ENCODE data around the gene SPATA9. TPM values are rescaled to one million over a fixed set of nuclear protein-coding genes. Genes with fewer than 3 reads are reported as not detected.

SPATA9 gene
- total and polyA plus RNA-seq, 2 of the 8 experiments (the other 6 are each of a cell fraction or from before 2014, with no cell fraction given) = not detected

DNA sequence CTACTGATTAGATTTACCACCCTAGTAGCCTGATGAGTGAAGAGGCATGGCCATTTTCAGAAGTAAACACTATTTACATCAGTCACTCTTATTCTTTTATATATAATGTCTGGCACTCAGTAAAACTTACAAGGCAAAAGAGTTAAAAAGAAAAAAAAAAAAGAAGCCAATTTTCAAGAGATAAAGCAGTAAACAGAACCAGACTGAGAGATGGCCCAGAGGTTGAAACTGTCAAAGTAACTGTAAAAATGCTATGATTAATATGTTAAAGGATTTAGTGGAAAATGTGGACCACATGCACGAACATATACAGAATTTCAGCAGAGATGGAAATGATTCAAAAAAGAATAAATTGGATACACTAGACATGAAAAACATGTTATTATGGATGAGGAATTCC lies 69.3 kb downstream of the SPATA9 start:
- Histone ChIP-seq H3K18ac (ENCODE audit: extremely low read depth, low read length) (no peak overlapping the region), H2AK5ac (ENCODE audit: low read depth, low read length) (no peak overlapping the region), H3K4me3 (ENCODE audit: extremely low read depth in 1 of 4, insufficient read depth in 2 of 4, low read depth in 3 of 4, low read length in 4 of 4) (no peak overlapping the region), H3K56ac (replicated peaks; ENCODE audit: insufficient read length, low read depth, low read length) (no peak overlapping the region), H3K4ac (replicated peaks; ENCODE audit: insufficient read length, low read depth, low read length) (no peak overlapping the region), H2BK12ac (ENCODE audit: low read depth, low read length) (no peak overlapping the region), H4K20me1 (replicated peaks in 1 of 2; ENCODE audit: control insufficient read depth in 1 of 2, insufficient read depth in 2 of 2, low read length in 2 of 2) (no peaks in the 10 kb centered on the region), H3K27ac (ENCODE audit: low read depth, low read length) (no peak overlapping the region), H2BK20ac (ENCODE audit: low read length) (no peak overlapping the region), H2BK5ac (ENCODE audit: low read depth, low read length) (no peak overlapping the region), H3K23ac (ENCODE audit: insufficient read length) (no peak overlapping the region), H3K4me2 (ENCODE audit: insufficient read depth in 1 of 2, low read depth in 2 of 2, low read length in 2 of 2) (no peak overlapping the region), H3K79me1 (ENCODE audit: low read depth, low read length) (no peaks in the 10 kb centered on the region), H2BK120ac (replicated peaks; ENCODE audit: low read depth, low read length) (no peak overlapping the region), H2AFZ (ENCODE audit: low read length) (no peak overlapping the region), H3K79me2 (ENCODE audit: control insufficient read depth in 1 of 2, insufficient read depth in 2 of 2, low read length in 2 of 2) (no peaks in the 10 kb centered on the region), H4K91ac (replicated peaks; ENCODE audit: insufficient read length, low read length) (no peak overlapping the region), H2BK15ac (ENCODE audit: low read length) (no peak overlapping the region), H4K8ac (ENCODE audit: extremely low read depth, insufficient read depth, low read length) (no peak overlapping the region), H3K36me3 (ENCODE audit: control insufficient read depth in 2 of 4, insufficient read depth in 4 of 4, low read length in 3 of 4) (no peaks in the 10 kb centered on the region), H3K9me3 (ENCODE audit: insufficient read depth in 2 of 2, low read depth in 1 of 2, low read length in 1 of 2) (peaks cover 0 to 6% of the 10 kb centered on the region in 2 experiments; a peak in 2 of 4 replicates), H3K14ac (ENCODE audit: insufficient read length) (no peak overlapping the region), H3K4me1 (replicated peaks in 1 of 4; ENCODE audit: control insufficient read depth in 3 of 4, insufficient read depth in 4 of 4, low read length in 3 of 4) (no peaks in the 10 kb centered on the region), H4K5ac (ENCODE audit: insufficient read length, low read depth, low read length) (no peak overlapping the region), H3K27me3 (replicated peaks in 1 of 4; ENCODE audit: control insufficient read depth in 3 of 4, extremely low read depth in 1 of 4, insufficient read depth in 3 of 4, low read length in 3 of 4) (peaks cover 0 to 4% (median 3%) of the 10 kb centered on the region in 4 experiments; a peak in 5 of 7 replicates), H3K23me2 (ENCODE audit: low read depth, low read length) (no peaks in the 10 kb centered on the region), H3K9ac (replicated peaks in 1 of 4; ENCODE audit: extremely low read depth in 1 of 4, low read depth in 3 of 4, low read length in 3 of 4) (no peak overlapping the region)
- FAIRE-seq (no peak), DNase-seq (ENCODE audit: low read depth in 1 of 2, low spot score in 2 of 2) (no peak)
- CTCF ChIA-PET (ENCODE audit: partially characterized antibody) = interaction anchor here (1.5 kb wide), 1 partner anchor 205 kb away, joined by 5 read pairs; no protein-coding TSS in a partner anchor
- 100% methylated on average over 1 of the region's 1 CpG; no CpG with 5 or more reads in 1 of the 2 experiments for WGBS, 2 experiments (ENCODE audit: extremely low coverage in 1 of 2, insufficient coverage in 1 of 2, insufficient read length in 1 of 2, insufficient replicate concordance in 2 of 2, low coverage in 1 of 2, low lambda C conversion rate in 2 of 2, missing lambda C conversion rate in 1 of 2)
- POLR2A ChIA-PET (ENCODE audit: partially characterized antibody) = no interaction called here
- TF ChIP-seq BCL11A (IDR thresholded peaks at IDR 0.05; ENCODE audit: low read depth in 2 of 2, low read length in 2 of 2) (no peak), GABPA (IDR thresholded peaks at IDR 0.05; ENCODE audit: borderline replicate concordance, insufficient read depth, low read length) (no peak), CREB1 (IDR thresholded peaks at IDR 0.05) (no peak), NANOG (IDR thresholded peaks at IDR 0.05; ENCODE audit: insufficient read depth, low read depth, low read length, poor library complexity, severe bottlenecking) (no peak), BRCA1 (IDR thresholded peaks at IDR 0.05; ENCODE audit: low read depth, low read length) (no peak), SP2 (IDR thresholded peaks at IDR 0.05; ENCODE audit: low read length) (no peak), POLR2A (IDR thresholded peaks at IDR 0.05; ENCODE audit: control extremely low read depth in 1 of 2, low read depth in 2 of 2, low read length in 2 of 2) (no peak), CBX8 (IDR thresholded peaks at IDR 0.05; ENCODE audit: borderline replicate concordance, low read depth, low read length) (no peak), SP4 (IDR thresholded peaks at IDR 0.05; ENCODE audit: low read length) (no peak), CHD1 (IDR thresholded peaks at IDR 0.05; ENCODE audit: low read depth, low read length) (no peak), RAD21 (IDR thresholded peaks at IDR 0.05 in 1 of 2, conservative IDR thresholded peaks at IDR 0.05 in 1 of 2; ENCODE audit: low read depth in 2 of 2, low read length in 2 of 2) (no peak), CHD2 (IDR thresholded peaks at IDR 0.05; ENCODE audit: low read length) (no peak), JUN (IDR thresholded peaks at IDR 0.05; ENCODE audit: low read depth, low read length) (no peak), NRF1 (IDR thresholded peaks at IDR 0.05; ENCODE audit: low read depth, low read length) (no peak), SIRT6 (IDR thresholded peaks at IDR 0.05; ENCODE audit: low read length) (no peak), EP300 (IDR thresholded peaks at IDR 0.05; ENCODE audit: borderline replicate concordance in 1 of 2, low read depth in 2 of 2, low read length in 2 of 2) (no peak)
